Pancreas (tissue), 10 donors: ENCODE measurements around the gene MTRR. TPM values are rescaled to one million over a fixed set of nuclear protein-coding genes. Genes with fewer than 3 reads are reported as not detected.
A peak's percentile ranks its signal among the peaks of the same experiment; 100 is the strongest.

Experiments
- ATAC-seq, 4 donors: fragments of 200-7000 bp; cut with Tn5 transposase; one replicate each; pipeline versions ENCODE4 v1.8.0 to v1.9.1; 2020; ENCODE audit warnings: mild to moderate bottlenecking in 4 of 4, moderate library complexity in 4 of 4
- DNase-seq, 6 donors: peaks; one replicate each; pipeline ENCODE4 v3.0.0-alpha.2; 2020
- FAIRE-seq: peaks from 2 replicates; lab custom pipeline; 2012; peaks lifted over from hg19 to GRCh38; lab: Jason Lieb, UNC
- H3K27ac ChIP-seq, 4 donors: fragments of 200-600 bp; sonication (generic); 1 replicate in 3 of 4; 2 replicates in 1 of 4; pipeline versions ENCODE4 v1.5.0 to v1.8.0; 2020
- H3K27me3 ChIP-seq, 4 donors: fragments of 200-600 bp; one replicate each; pipeline ENCODE4 v1.8.0; 2021
- H3K36me3 ChIP-seq, 3 donors: fragments of 200-600 bp; sonication (generic) in 1 of 3; one replicate each; pipeline versions ENCODE4 v1.5.0 to v1.8.0; 2020 to 2021
- H3K4me1 ChIP-seq, 3 donors: fragments of 200-600 bp; one replicate each; pipeline ENCODE4 v1.8.0; 2021
- H3K4me3 ChIP-seq, 4 donors: fragments of 200-600 bp; sonication (generic) in 2 of 4; one replicate each; pipeline versions ENCODE4 v1.5.0 to v1.8.0; 2020 to 2021
- H3K9me3 ChIP-seq, 4 donors: fragments of 200-600 bp; one replicate each; pipeline ENCODE4 v1.8.0; 2021
- WGBS, 2 donors: extraction: QIAGEN DNeasy Blood & Tissue Kit; methylation state at CpG; one replicate each; pipeline ENCODE4 v1.1.7; 2013; 5-methylcytosine and 5-hydroxymethylcytosine counted together
- intact Hi-C, 3 donors: fragments of 100-400 bp; cut with DNase I; formaldehyde crosslinking; loops; one replicate each; pipeline versions ENCODE4 v1.11.1 to v1.14.2; 2022
- polyA plus RNA-seq, 2 donors: library from polyadenylated mRNA; stranded (reverse); fragments of 200-250 nt; gene quantifications; one replicate each; pipeline ENCODE4 v1.2.3, GENCODE V29; 2013
- total RNA-seq, 6 donors: library from RNA; stranded (reverse); fragmentation: NEBNext Ultra II Directional in 4 of 6; extraction: Animal tissue kit (Norgen Biotek cat#: 25700) in 4 of 6; gene quantifications; one replicate each; pipeline versions ENCODE4 v1.2.1 to v1.2.4, GENCODE V29; 2021 to 2023
- TF ChIP-seq, protein P1 (sequence below), 4 donors: fragments of 200-600 bp; sonication (generic) in 3 of 4; IDR thresholded peaks; one replicate each; pipeline versions ENCODE4 v1.5.0 to v1.8.0; 2021; ENCODE audit warnings: antibody characterized with exemption in 4 of 4
- donor health status: healthy with polysubstance abuse.
- donor health status: DM: no; HTN: no; CAD: no; lungs with moderate emphysema.
- donor health status: DM: no; HTN: no; CAD: no.
- donor health status: control.
- donor health status: control.
- donor health status: Bipolar disorder and iron deficiency.
- donor health status: DM: yes; HTN: yes; CAD: no.
- donor health status: DM: no; HTN: no; CAD: no.
- donor health status: DM: no; HTN: no; CAD: no.
- donor health status: DM: yes; HTN: yes; CAD: no.

MTRR gene
- total and polyA plus RNA-seq, 8 donors: 6.8 to 27.8 (median 18.9) TPM

DNA sequence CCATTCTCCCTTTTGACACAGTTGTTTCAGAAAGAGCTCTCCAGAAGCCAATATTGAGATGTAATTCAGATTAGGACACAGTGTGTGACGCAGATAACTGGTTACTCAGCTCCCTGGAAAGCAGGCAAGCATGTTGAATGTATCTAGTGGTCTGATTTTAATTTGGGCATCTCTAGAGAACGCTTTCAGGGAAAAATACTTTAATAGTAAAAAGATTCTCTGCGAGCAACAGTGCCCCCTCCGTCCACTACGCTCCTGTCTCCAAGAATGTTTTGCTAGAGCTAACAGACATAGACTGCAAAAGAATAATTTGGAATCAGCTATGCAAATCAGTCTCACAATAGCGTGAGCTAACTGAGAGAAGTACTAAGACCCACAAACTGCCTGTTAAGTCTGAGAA, 41.3 kb upstream of the MTRR start:
- FAIRE-seq (no peak), DNase-seq (no peak), ATAC-seq (peak in 1 of 4 donors; percentile 39)
- H3K36me3 ChIP-seq: no peaks in the 10 kb centered on the region
- intact Hi-C loops: no loop called here
- no peak overlapping the region for H3K4me3 ChIP-seq
- TF ChIP-seq, protein P1, sequence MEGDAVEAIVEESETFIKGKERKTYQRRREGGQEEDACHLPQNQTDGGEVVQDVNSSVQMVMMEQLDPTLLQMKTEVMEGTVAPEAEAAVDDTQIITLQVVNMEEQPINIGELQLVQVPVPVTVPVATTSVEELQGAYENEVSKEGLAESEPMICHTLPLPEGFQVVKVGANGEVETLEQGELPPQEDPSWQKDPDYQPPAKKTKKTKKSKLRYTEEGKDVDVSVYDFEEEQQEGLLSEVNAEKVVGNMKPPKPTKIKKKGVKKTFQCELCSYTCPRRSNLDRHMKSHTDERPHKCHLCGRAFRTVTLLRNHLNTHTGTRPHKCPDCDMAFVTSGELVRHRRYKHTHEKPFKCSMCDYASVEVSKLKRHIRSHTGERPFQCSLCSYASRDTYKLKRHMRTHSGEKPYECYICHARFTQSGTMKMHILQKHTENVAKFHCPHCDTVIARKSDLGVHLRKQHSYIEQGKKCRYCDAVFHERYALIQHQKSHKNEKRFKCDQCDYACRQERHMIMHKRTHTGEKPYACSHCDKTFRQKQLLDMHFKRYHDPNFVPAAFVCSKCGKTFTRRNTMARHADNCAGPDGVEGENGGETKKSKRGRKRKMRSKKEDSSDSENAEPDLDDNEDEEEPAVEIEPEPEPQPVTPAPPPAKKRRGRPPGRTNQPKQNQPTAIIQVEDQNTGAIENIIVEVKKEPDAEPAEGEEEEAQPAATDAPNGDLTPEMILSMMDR (IDR thresholded peaks at IDR 0.05): no peak
- H3K27me3 ChIP-seq: no peaks in the 10 kb centered on the region
- 87 to 89% methylated on average over 6 of the region's 6 CpGs for WGBS, 2 donors
- no peak overlapping the region for H3K27ac ChIP-seq
- no peaks in the 10 kb centered on the region for H3K9me3 ChIP-seq
- no peaks in the 10 kb centered on the region for H3K4me1 ChIP-seq

DNA sequence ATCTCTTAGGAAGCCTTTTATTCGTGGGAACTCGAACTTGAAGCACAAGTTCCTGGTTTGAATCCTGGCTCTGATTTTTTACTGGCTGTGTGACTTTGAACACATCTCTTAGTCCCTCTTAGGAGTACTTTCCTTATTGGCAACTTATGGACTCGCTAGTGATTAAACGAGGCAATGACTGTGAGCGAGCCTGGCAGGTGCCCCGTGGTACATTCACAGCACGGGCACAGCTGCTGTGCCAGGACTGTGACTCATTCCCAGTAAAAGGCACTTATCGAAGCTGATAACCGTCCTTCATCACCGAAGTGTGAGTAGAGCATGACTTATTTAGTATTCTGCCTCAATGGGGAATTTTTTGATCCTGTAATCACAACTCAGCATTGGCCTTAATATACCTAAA, 40.7 kb upstream of the MTRR start:
- intact Hi-C loops: no loop called here
- no peaks in the 10 kb centered on the region for H3K9me3 ChIP-seq
- TF ChIP-seq, protein P1 (IDR thresholded peaks at IDR 0.05): no peak
- H3K27me3 ChIP-seq: no peaks in the 10 kb centered on the region
- FAIRE-seq (no peak), DNase-seq (peak in 3 of 6 donors; percentile 52 to 71 (median 70)), ATAC-seq (peak; percentile 45 to 95 (median 88))
- no peak overlapping the region for H3K4me3 ChIP-seq
- no peak overlapping the region for H3K27ac ChIP-seq
- H3K4me1 ChIP-seq: no peaks in the 10 kb centered on the region
- WGBS, 2 donors: 46 to 50% methylated on average over 10 of the region's 10 CpGs
- no peaks in the 10 kb centered on the region for H3K36me3 ChIP-seq

GRCh38 chr5:7834982-7835381, 34.0 kb upstream of the MTRR start:
- Histone ChIP-seq H3K4me3 (no peak overlapping the region), H3K4me1 (no peaks in the 10 kb centered on the region), H3K36me3 (no peaks in the 10 kb centered on the region), H3K27me3 (no peaks in the 10 kb centered on the region), H3K27ac (no peak overlapping the region), H3K9me3 (no peaks in the 10 kb centered on the region)
- intact Hi-C loops: no loop called here
- DNase-seq: no peak
- ATAC-seq: no peak
- FAIRE-seq: no peak
- TF ChIP-seq, protein P1 (IDR thresholded peaks at IDR 0.05): no peak
- 78 to 88% methylated on average over 4 of the region's 4 CpGs for WGBS, 2 donors

GRCh38 chr5:7837403-7837802, 31.5 kb upstream of the MTRR start:
- Histone ChIP-seq H3K27me3 (no peaks in the 10 kb centered on the region), H3K27ac (no peak overlapping the region)
- intact Hi-C loops: no loop called here

DNA sequence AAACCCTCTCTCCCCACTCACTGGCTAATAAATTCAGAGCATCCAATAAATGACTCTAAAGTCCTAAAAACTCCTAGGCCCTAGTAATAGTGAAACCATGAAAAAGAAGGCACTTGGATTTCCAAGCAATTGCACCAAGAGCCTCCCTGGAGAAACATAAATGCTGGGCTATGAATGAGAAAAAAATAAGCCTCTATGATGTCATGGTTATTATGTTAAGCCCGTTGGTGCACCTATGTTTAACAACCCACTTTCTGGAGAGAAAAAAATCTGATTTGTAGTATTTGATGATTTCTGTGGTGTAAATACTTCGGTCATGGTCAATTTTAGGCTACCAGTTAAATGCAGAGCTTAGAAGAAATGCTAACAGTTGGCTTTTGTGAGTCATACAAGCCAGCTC, 26.4 kb upstream of the MTRR start:
- TF ChIP-seq, protein P1 (IDR thresholded peaks at IDR 0.05): no peak
- 61 to 74% methylated on average over 2 of the region's 2 CpGs for WGBS, 2 donors
- intact Hi-C loops: no loop called here
- no peak overlapping the region for H3K27ac ChIP-seq
- no peak for FAIRE-seq
- DNase-seq: no peak
- no peaks in the 10 kb centered on the region for H3K4me1 ChIP-seq
- no peaks in the 10 kb centered on the region for H3K36me3 ChIP-seq
- no peaks in the 10 kb centered on the region for H3K9me3 ChIP-seq
- ATAC-seq: no peak
- no peaks in the 10 kb centered on the region for H3K27me3 ChIP-seq
- no peak overlapping the region for H3K4me3 ChIP-seq

More at GRCh38 chr5:7837403-7837802, 31.5 kb upstream of the MTRR start:
- Histone ChIP-seq H3K4me1 (no peaks in the 10 kb centered on the region), H3K36me3 (no peaks in the 10 kb centered on the region), H3K4me3 (no peak overlapping the region), H3K9me3 (no peaks in the 10 kb centered on the region)
- DNase-seq (no peak), FAIRE-seq (no peak), ATAC-seq (peak in 1 of 4 donors; percentile 20)
- TF ChIP-seq, protein P1 (IDR thresholded peaks at IDR 0.05): no peak
- WGBS, 2 donors: 47 to 49% methylated on average over 3 of the region's 3 CpGs
